ENCODE data around the gene OR1Q1. TPM values are rescaled to one million over a fixed set of nuclear protein-coding genes. Genes with fewer than 3 reads are reported as not detected.

Gene OR1Q1
- total and polyA plus RNA-seq, 2 experiments from 2014 or later: not detected

DNA sequence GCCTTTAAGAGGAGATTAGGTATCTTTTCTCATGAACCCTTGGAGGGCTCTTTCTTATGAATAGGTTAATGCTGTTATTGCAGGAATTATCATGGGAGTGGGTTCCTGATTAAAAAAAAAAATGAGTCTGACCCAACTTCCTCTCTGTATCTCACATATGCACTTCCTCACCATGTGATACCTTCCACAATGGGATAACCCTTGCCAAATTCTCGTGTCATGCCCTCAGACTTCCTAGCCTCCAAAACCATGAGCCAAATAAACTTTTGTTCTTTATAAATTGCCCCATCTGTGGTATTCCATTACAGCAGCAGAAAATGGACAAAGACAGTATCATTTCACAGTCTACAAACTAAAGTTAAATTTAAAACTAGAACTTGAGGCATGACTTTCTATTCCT is 41.8 kb downstream of the OR1Q1 start:
- Histone ChIP-seq H3F3A (replicated peaks; ENCODE audit: low read depth) (no peaks in the 10 kb centered on the region), H3K27ac (ENCODE audit: low read depth) (no peak overlapping the region), H3K9me2 (ENCODE audit: insufficient read depth) (no peaks in the 10 kb centered on the region), H4K20me1 (replicated peaks; ENCODE audit: insufficient read depth) (no peaks in the 10 kb centered on the region), H3K27me3 (ENCODE audit: insufficient read depth) (no peaks in the 10 kb centered on the region), H3K4me2 (no peak overlapping the region), H3K79me2 (replicated peaks; ENCODE audit: insufficient read depth) (no peaks in the 10 kb centered on the region), H2AFZ (no peak overlapping the region), H3K4me1 (ENCODE audit: insufficient read depth) (no peaks in the 10 kb centered on the region), H3K4me3 (no peak overlapping the region), H3K36me3 (ENCODE audit: insufficient read depth) (no peaks in the 10 kb centered on the region; the same call in 1 of the 2 replicates)
- Mint-ChIP-seq H3K36me3 (ENCODE audit: low read depth) (peaks cover 8% of the 10 kb centered on the region), H3K4me1 (no peaks in the 10 kb centered on the region; the same call in 2 of the 3 replicates), H3K27ac (no peak overlapping the region), H3K4me3 (no peak overlapping the region), H3K27me3 (ENCODE audit: insufficient read depth, low read depth, poor library complexity) (peaks cover 2% of the 10 kb centered on the region), H3K9me3 (peaks cover 87% of the 10 kb centered on the region)
- DNase-seq (ENCODE audit: low spot score): no peak
- TF ChIP-seq ZNF114 (CRISPR knock-in tag; IDR thresholded peaks at IDR 0.05): no peak
- no peak for TF ChIP-seq POLR2AphosphoS5 (IDR thresholded peaks at IDR 0.05; ENCODE audit: low read depth)
- TF ChIP-seq ZNF331 (CRISPR knock-in tag; IDR thresholded peaks at IDR 0.05; ENCODE audit: low read depth): no peak
- TF ChIP-seq STAT1 (IDR thresholded peaks at IDR 0.05; ENCODE audit: unreplicated experiment): no peak
- no peak for TF ChIP-seq EZH2phosphoT487 (IDR thresholded peaks at IDR 0.05; ENCODE audit: unreplicated experiment)
- TF ChIP-seq, protein P1, sequence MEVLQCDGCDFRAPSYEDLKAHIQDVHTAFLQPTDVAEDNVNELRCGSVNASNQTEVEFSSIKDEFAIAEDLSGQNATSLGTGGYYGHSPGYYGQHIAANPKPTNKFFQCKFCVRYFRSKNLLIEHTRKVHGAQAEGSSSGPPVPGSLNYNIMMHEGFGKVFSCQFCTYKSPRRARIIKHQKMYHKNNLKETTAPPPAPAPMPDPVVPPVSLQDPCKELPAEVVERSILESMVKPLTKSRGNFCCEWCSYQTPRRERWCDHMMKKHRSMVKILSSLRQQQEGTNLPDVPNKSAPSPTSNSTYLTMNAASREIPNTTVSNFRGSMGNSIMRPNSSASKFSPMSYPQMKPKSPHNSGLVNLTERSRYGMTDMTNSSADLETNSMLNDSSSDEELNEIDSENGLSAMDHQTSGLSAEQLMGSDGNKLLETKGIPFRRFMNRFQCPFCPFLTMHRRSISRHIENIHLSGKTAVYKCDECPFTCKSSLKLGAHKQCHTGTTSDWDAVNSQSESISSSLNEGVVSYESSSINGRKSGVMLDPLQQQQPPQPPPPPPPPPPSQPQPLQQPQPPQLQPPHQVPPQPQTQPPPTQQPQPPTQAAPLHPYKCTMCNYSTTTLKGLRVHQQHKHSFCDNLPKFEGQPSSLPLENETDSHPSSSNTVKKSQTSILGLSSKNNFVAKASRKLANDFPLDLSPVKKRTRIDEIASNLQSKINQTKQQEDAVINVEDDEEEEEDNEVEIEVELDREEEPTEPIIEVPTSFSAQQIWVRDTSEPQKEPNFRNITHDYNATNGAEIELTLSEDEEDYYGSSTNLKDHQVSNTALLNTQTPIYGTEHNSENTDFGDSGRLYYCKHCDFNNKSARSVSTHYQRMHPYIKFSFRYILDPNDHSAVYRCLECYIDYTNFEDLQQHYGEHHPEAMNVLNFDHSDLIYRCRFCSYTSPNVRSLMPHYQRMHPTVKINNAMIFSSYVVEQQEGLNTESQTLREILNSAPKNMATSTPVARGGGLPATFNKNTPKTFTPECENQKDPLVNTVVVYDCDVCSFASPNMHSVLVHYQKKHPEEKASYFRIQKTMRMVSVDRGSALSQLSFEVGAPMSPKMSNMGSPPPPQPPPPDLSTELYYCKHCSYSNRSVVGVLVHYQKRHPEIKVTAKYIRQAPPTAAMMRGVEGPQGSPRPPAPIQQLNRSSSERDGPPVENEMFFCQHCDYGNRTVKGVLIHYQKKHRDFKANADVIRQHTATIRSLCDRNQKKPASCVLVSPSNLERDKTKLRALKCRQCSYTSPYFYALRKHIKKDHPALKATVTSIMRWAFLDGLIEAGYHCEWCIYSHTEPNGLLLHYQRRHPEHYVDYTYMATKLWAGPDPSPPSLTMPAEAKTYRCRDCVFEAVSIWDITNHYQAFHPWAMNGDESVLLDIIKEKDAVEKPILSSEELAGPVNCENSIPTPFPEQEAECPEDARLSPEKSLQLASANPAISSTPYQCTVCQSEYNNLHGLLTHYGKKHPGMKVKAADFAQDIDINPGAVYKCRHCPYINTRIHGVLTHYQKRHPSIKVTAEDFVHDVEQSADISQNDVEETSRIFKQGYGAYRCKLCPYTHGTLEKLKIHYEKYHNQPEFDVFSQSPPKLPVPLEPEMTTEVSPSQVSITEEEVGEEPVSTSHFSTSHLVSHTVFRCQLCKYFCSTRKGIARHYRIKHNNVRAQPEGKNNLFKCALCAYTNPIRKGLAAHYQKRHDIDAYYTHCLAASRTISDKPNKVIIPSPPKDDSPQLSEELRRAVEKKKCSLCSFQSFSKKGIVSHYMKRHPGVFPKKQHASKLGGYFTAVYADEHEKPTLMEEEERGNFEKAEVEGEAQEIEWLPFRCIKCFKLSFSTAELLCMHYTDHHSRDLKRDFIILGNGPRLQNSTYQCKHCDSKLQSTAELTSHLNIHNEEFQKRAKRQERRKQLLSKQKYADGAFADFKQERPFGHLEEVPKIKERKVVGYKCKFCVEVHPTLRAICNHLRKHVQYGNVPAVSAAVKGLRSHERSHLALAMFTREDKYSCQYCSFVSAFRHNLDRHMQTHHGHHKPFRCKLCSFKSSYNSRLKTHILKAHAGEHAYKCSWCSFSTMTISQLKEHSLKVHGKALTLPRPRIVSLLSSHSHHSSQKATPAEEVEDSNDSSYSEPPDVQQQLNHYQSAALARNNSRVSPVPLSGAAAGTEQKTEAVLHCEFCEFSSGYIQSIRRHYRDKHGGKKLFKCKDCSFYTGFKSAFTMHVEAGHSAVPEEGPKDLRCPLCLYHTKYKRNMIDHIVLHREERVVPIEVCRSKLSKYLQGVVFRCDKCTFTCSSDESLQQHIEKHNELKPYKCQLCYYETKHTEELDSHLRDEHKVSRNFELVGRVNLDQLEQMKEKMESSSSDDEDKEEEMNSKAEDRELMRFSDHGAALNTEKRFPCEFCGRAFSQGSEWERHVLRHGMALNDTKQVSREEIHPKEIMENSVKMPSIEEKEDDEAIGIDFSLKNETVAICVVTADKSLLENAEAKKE (CRISPR knock-in tag; IDR thresholded peaks at IDR 0.05): no peak
- TF ChIP-seq CREB1 (CRISPR knock-in tag; IDR thresholded peaks at IDR 0.05; ENCODE audit: low read depth): no peak
- no peak for TF ChIP-seq JUNB (IDR thresholded peaks at IDR 0.05; ENCODE audit: unreplicated experiment)
- no peak for TF ChIP-seq NANOG (IDR thresholded peaks at IDR 0.05; ENCODE audit: borderline replicate concordance)
- TF ChIP-seq, protein P2, sequence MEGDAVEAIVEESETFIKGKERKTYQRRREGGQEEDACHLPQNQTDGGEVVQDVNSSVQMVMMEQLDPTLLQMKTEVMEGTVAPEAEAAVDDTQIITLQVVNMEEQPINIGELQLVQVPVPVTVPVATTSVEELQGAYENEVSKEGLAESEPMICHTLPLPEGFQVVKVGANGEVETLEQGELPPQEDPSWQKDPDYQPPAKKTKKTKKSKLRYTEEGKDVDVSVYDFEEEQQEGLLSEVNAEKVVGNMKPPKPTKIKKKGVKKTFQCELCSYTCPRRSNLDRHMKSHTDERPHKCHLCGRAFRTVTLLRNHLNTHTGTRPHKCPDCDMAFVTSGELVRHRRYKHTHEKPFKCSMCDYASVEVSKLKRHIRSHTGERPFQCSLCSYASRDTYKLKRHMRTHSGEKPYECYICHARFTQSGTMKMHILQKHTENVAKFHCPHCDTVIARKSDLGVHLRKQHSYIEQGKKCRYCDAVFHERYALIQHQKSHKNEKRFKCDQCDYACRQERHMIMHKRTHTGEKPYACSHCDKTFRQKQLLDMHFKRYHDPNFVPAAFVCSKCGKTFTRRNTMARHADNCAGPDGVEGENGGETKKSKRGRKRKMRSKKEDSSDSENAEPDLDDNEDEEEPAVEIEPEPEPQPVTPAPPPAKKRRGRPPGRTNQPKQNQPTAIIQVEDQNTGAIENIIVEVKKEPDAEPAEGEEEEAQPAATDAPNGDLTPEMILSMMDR (conservative IDR thresholded peaks at IDR 0.05; ENCODE audit: low read depth in 2 of 2): no peak
- TF ChIP-seq, protein P3, sequence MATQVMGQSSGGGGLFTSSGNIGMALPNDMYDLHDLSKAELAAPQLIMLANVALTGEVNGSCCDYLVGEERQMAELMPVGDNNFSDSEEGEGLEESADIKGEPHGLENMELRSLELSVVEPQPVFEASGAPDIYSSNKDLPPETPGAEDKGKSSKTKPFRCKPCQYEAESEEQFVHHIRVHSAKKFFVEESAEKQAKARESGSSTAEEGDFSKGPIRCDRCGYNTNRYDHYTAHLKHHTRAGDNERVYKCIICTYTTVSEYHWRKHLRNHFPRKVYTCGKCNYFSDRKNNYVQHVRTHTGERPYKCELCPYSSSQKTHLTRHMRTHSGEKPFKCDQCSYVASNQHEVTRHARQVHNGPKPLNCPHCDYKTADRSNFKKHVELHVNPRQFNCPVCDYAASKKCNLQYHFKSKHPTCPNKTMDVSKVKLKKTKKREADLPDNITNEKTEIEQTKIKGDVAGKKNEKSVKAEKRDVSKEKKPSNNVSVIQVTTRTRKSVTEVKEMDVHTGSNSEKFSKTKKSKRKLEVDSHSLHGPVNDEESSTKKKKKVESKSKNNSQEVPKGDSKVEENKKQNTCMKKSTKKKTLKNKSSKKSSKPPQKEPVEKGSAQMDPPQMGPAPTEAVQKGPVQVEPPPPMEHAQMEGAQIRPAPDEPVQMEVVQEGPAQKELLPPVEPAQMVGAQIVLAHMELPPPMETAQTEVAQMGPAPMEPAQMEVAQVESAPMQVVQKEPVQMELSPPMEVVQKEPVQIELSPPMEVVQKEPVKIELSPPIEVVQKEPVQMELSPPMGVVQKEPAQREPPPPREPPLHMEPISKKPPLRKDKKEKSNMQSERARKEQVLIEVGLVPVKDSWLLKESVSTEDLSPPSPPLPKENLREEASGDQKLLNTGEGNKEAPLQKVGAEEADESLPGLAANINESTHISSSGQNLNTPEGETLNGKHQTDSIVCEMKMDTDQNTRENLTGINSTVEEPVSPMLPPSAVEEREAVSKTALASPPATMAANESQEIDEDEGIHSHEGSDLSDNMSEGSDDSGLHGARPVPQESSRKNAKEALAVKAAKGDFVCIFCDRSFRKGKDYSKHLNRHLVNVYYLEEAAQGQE (IDR thresholded peaks at IDR 0.05; ENCODE audit: unreplicated experiment): no peak
- TF ChIP-seq EZH2 (IDR thresholded peaks at IDR 0.05; ENCODE audit: low read depth, unreplicated experiment): no peak
- ATAC-seq: no peak

Measured in GM23338 (cell line).